Ovary (tissue), 9 donors: Measurements from ENCODE around the gene HPSE2. TPM values are rescaled to one million over a fixed set of nuclear protein-coding genes. Genes with fewer than 3 reads are reported as not detected.

Source experiments
- DNase-seq, 5 donors: peaks; one replicate each; pipeline ENCODE4 v3.0.0-alpha.2; 2019 to 2020
- H3K27ac ChIP-seq, 2 donors: fragments of 200-600 bp; one replicate each; pipeline versions ENCODE4 v1.5.1 to v1.8.0; 2019 to 2022
- H3K27me3 ChIP-seq: fragments of 200-600 bp; one replicate; pipeline ENCODE4 v1.8.0; 2022
- H3K36me3 ChIP-seq: fragments of 200-600 bp; sonication (generic); one replicate; pipeline ENCODE4 v1.5.1; 2019
- H3K4me1 ChIP-seq: one replicate; pipeline ENCODE4 v1.8.1; 2013; ENCODE audit warnings: mild to moderate bottlenecking, moderate library complexity; ENCODE audit not compliant: insufficient read depth
- H3K4me3 ChIP-seq: fragments of 200-600 bp; sonication (generic); one replicate; pipeline ENCODE4 v1.5.1; 2017
- H3K9me3 ChIP-seq, 2 donors: fragments of 200-600 bp in 1 of 2; sonication (generic) in 1 of 2; one replicate each; pipeline versions ENCODE4 v1.5.1 to v1.8.1; 2013 to 2019; ENCODE audit warnings: mild to moderate bottlenecking in 1 of 2, moderate library complexity in 1 of 2
- EP300 ChIP-seq: sonication (generic); formaldehyde crosslinking; IDR thresholded peaks from one replicate; pipeline ENCODE4 v1.6.1; 2017; ENCODE audit warnings: antibody characterized with exemption
- POLR2A ChIP-seq: fragments of 450-650 bp; IDR thresholded peaks from one replicate; pipeline ENCODE4 v1.6.1; 2017; ENCODE audit warnings: antibody characterized with exemption, mild to moderate bottlenecking, moderate library complexity
- WGBS, 3 donors: extraction: QIAGEN DNeasy Blood & Tissue Kit in 1 of 3; methylation state at CpG; one replicate each; pipeline versions ENCODE4 v1.1.5 to v1.1.7; 2013 to 2017; 5-methylcytosine and 5-hydroxymethylcytosine counted together
- intact Hi-C, 4 donors: fragments of 100-400 bp; cut with DNase I; formaldehyde crosslinking; loops; one replicate each; pipeline versions ENCODE4 v1.11.0 to v1.15.1; 2022 to 2023
- polyA plus RNA-seq, 2 donors: library from polyadenylated mRNA; stranded (reverse); fragments of 200-250 nt in 1 of 2; fragments of 350-450 nt in 1 of 2; fragmentation: Illumina TruSeq in 1 of 2; extraction: RNeasy Lipid Tissue Mini Kit (QIAGEN cat#74804) in 1 of 2; gene quantifications; one replicate each; pipeline ENCODE4 v1.2.3, GENCODE V29; 2013 to 2014
- total RNA-seq, 7 donors: library from RNA; depleted of rRNA in 2 of 7; stranded (reverse); fragments of >200 nt in 2 of 7; fragmentation: NEBNext Ultra II Directional in 3 of 7; extraction: Animal tissue kit (Norgen Biotek cat#: 25700) in 3 of 7; gene quantifications; one replicate each; pipeline versions ENCODE4 v1.1.0 to v1.2.4, GENCODE V29; 2016 to 2023
- TF ChIP-seq, protein P1 (sequence below), 3 donors: fragments of 450-650 bp in 2 of 3; fragments of 200-600 bp in 1 of 3; IDR thresholded peaks; one replicate each; pipeline versions ENCODE4 v1.5.1 to v1.8.0; 2016 to 2022; ENCODE audit warnings: antibody characterized with exemption in 3 of 3, mild to moderate bottlenecking in 1 of 3
- donor health status: DM: no; HTN: no; CAD: no; lungs with moderate emphysema.
- donor health status: DM: no; HTN: no; CAD: no.
- donor health status: Bipolar disorder and iron deficiency.
- donor health status: DM: yes; HTN: yes; CAD: no.
- donor health status: DM: no; HTN: no; CAD: no.
- donor health status: DM: yes; HTN: yes; CAD: no.

The HPSE2 gene
- total and polyA plus RNA-seq, 9 donors: 0.07 to 1.2 (median 0.12) TPM; not detected in 4

DNA sequence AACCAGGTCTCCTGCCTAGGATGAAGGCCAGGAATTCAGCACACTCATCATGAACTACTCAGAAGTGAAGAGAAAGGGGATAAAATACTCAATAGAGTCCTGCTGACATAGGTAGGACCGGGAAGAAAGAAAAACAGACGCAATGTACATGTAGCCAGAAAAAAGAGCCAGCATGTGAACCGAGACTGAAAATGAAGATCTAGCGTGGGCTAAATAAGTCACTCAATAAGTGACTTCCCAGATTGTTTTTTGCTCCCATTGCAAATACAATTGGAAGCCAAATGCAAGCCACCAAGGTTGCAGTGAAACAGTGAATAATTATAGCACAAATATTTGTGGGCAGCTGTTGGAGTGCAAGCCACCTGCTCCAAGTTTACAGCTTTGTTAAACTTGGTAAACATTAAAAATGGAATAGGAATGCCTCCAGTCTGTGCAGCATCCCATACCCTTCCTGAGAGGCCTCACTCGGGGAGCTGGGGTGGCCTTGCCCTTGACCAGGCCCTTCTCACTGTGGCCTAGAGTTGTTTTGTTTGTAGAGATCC, 754.2 kb downstream of the HPSE2 start:
- Histone ChIP-seq H3K4me1 (peaks cover 2% of the 10 kb centered on the region), H3K4me3 (no peak overlapping the region), H3K9me3 (no peaks in the 10 kb centered on the region), H3K27me3 (no peaks in the 10 kb centered on the region), H3K27ac (no peak overlapping the region), H3K36me3 (no peaks in the 10 kb centered on the region)
- intact Hi-C loops: no loop called here
- 24 to 37% (median 25%) methylated on average over 5 of the region's 5 CpGs for WGBS, 3 donors
- TF ChIP-seq EP300 (no peak), POLR2A (no peak)
- TF ChIP-seq, protein P1, sequence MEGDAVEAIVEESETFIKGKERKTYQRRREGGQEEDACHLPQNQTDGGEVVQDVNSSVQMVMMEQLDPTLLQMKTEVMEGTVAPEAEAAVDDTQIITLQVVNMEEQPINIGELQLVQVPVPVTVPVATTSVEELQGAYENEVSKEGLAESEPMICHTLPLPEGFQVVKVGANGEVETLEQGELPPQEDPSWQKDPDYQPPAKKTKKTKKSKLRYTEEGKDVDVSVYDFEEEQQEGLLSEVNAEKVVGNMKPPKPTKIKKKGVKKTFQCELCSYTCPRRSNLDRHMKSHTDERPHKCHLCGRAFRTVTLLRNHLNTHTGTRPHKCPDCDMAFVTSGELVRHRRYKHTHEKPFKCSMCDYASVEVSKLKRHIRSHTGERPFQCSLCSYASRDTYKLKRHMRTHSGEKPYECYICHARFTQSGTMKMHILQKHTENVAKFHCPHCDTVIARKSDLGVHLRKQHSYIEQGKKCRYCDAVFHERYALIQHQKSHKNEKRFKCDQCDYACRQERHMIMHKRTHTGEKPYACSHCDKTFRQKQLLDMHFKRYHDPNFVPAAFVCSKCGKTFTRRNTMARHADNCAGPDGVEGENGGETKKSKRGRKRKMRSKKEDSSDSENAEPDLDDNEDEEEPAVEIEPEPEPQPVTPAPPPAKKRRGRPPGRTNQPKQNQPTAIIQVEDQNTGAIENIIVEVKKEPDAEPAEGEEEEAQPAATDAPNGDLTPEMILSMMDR (IDR thresholded peaks at IDR 0.05): no peak
- no peak for DNase-seq

DNA sequence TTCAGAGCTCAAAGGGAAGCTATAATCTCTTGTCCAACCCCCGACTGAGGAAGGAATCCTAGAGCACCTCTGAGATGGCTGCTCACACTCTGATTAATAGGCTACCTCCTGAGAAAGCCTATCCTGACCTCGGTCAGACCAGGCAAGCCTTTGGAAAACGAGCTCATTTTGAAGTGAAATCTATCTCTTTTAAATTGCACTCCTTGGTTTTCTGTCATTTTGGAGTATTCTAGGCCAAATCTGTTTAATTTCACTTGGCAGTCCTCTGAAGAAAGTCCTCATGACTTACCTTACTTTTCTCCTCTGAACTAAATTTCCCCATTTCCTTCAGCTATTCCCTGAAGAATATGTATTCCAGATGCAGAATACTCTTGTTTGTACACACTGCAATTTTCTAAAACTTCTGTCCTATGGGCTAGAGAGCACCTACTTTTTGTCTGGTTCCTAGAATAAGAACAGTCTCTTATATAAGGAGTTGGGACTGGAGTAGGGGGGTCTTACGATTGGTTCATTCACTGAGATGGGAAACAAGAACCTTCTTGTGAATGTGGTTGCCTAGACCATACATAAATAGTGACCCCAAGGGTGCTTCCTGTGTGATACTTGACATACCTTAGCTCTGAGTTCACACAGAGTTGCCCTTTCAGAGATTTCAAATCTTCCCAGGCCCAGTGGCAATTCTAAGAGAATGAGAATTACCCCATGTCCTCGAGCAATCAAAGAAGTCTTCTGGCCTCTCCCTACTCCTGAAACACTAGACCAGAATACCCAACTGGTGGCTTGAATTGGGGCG, 757.0 kb downstream of the HPSE2 start:
- Histone ChIP-seq H3K27ac (no peak overlapping the region), H3K9me3 (no peaks in the 10 kb centered on the region)
- no peak for TF ChIP-seq EP300
- no peak for TF ChIP-seq POLR2A
- TF ChIP-seq, protein P1 (IDR thresholded peaks at IDR 0.05): no peak

DNA sequence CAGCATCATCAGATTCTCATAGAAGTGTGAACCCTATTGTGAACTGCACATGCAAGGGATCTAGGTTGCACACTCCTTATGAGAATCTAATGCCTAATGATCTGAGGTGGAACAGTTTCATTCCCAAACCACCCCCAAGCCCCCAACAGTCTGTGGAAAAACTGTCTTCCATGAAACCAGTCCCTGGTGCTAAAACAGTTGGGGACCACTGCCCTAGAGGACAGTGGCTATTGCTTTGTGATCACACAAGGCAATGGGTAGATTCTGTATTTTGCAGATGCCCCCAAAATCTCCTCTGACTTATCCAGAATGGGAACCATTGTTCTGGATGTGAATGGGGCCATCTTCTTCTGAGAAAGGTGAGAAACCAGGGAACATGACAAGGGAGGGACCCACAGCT, 757.8 kb downstream of the HPSE2 start:
- no peak overlapping the region for H3K27ac ChIP-seq
- peaks cover 2% of the 10 kb centered on the region for H3K4me1 ChIP-seq
- DNase-seq: no peak
- intact Hi-C loops: no loop called here
- H3K27me3 ChIP-seq: no peaks in the 10 kb centered on the region
- H3K9me3 ChIP-seq: no peaks in the 10 kb centered on the region
- H3K36me3 ChIP-seq: no peaks in the 10 kb centered on the region
- H3K4me3 ChIP-seq: no peak overlapping the region
- TF ChIP-seq EP300 (no peak), POLR2A (no peak)
- TF ChIP-seq, protein P1 (IDR thresholded peaks at IDR 0.05): no peak

More for the DNA sequence above, 757.0 kb downstream of the HPSE2 start:
- intact Hi-C loops: no loop called here
- WGBS, 3 donors: 82 to 85% (median 84%) methylated on average over 6 of the region's 6 CpGs
- no peak for DNase-seq
- Histone ChIP-seq H3K36me3 (no peaks in the 10 kb centered on the region), H3K4me1 (peaks cover 2% of the 10 kb centered on the region), H3K27me3 (no peaks in the 10 kb centered on the region), H3K4me3 (no peak overlapping the region)

DNA sequence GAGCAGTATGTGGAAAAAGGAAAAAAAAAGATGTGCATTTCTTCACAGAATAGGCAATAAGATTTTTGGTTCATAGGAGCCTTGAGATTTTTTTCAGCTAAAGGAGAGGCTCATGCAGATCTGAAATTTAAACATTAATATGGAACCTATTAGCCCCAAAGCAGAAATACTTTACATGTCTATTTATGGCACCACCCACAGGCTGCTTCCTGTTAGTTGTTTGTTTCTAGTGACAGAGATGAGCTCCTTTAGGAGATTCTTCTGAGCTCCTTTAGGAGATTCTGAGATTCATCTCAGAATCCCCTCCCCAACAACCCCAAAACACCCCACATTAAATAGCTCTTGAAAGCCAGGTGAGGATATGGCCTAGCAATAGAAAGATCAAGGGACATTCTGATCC, 761.0 kb downstream of the HPSE2 start:
- no peak for DNase-seq
- H3K27ac ChIP-seq: no peak overlapping the region
- TF ChIP-seq POLR2A (no peak), EP300 (no peak)
- TF ChIP-seq, protein P1 (IDR thresholded peaks at IDR 0.05): no peak
- intact Hi-C loops: no loop called here
- H3K4me1 ChIP-seq: peaks cover 2% of the 10 kb centered on the region
- no peak overlapping the region for H3K4me3 ChIP-seq
- no peaks in the 10 kb centered on the region for H3K36me3 ChIP-seq
- no peaks in the 10 kb centered on the region for H3K27me3 ChIP-seq
- H3K9me3 ChIP-seq: no peaks in the 10 kb centered on the region
